ENCODE data around the gene ZGPAT. TPM values are rescaled to one million over a fixed set of nuclear protein-coding genes. Genes with fewer than 3 reads are reported as not detected.

The ZGPAT gene
- 23.2 and 24.1 TPM in 2 replicates for total RNA-seq

GRCh38 chr20:63707558-63708300 is at the start of gene ZGPAT, which contains the start of gene ARFRP1:
Gene ZGPAT, plus strand, starts transcription at chr20:63708039. Its CDS starts 542 bp downstream, at chr20:63708581.
Gene ARFRP1, minus strand, starts transcription at chr20:63707976. Its CDS starts 885 bp downstream, at chr20:63707091.

GRCh38 chr20:63696628-63697356 is 11.0 kb upstream of the ZGPAT start, which contains the start of gene TNFRSF6B:
Gene TNFRSF6B, plus strand, starts transcription at chr20:63696652. Its CDS starts 116 bp downstream, at chr20:63696768.

GRCh38 chr20:63735859-63736718 is 28.2 kb downstream of the ZGPAT start, which contains the start of gene LIME1:
Gene LIME1, plus strand, starts transcription at chr20:63736664. Its CDS starts 886 bp downstream, at chr20:63737550.

GRCh38 chr20:63739130-63740069 is 31.6 kb downstream of the ZGPAT start, which contains the start of gene SLC2A4RG:
Gene SLC2A4RG, plus strand, starts transcription at chr20:63739776. Its CDS starts 137 bp downstream, at chr20:63739913.

Other genes with a start within 250 kb of the ZGPAT start
- not detected in 2 replicates for gene KCNQ2, start 235.4 kb upstream of the ZGPAT start, total RNA-seq
- not detected in 2 replicates for gene EEF1A2, start 209.0 kb upstream of the ZGPAT start, total RNA-seq
- gene PPDPF, start 187.3 kb upstream of the ZGPAT start, total RNA-seq, result 156 and 298 TPM in 2 replicates
- 16.7 and 28.0 TPM in 2 replicates for gene PTK6, start 170.7 kb upstream of the ZGPAT start, total RNA-seq
- gene SRMS, start 160.3 kb upstream of the ZGPAT start, total RNA-seq, result 0.39 TPM in 1 of 2 replicates, not detected in the other
- gene FNDC11, start 153.9 kb upstream of the ZGPAT start, total RNA-seq, result 1.1 and 1.7 TPM in 2 replicates
- 28.9 and 40.2 TPM in 2 replicates for gene HELZ2, start 133.8 kb upstream of the ZGPAT start, total RNA-seq
- gene GMEB2, start 80.9 kb upstream of the ZGPAT start, total RNA-seq, result 10.3 and 11.2 TPM in 2 replicates
- 14.6 and 24.8 TPM in 2 replicates for gene STMN3, start 54.6 kb upstream of the ZGPAT start, total RNA-seq
- gene RTEL1, start 49.7 kb upstream of the ZGPAT start, total RNA-seq, result 14.7 and 16.0 TPM in 2 replicates
- gene TNFRSF6B, start 11.4 kb upstream of the ZGPAT start, total RNA-seq, result 619 and 1,142 TPM in 2 replicates
- 37.6 and 39.0 TPM in 2 replicates for gene ARFRP1, start 63 bp upstream of the ZGPAT start, total RNA-seq
- gene LIME1, start 28.6 kb downstream of the ZGPAT start, total RNA-seq, result 7.3 and 8.9 TPM in 2 replicates
- gene SLC2A4RG, start 31.7 kb downstream of the ZGPAT start, total RNA-seq, result 116 and 119 TPM in 2 replicates
- 0.23 and 0.78 TPM in 2 replicates for gene ZBTB46, start 123.2 kb downstream of the ZGPAT start, total RNA-seq
- not detected in 2 replicates for gene ABHD16B, start 153.5 kb downstream of the ZGPAT start, total RNA-seq
- 146 and 151 TPM in 2 replicates for gene TPD52L2, start 157.2 kb downstream of the ZGPAT start, total RNA-seq
- 61.3 and 64.2 TPM in 2 replicates for gene DNAJC5, start 187.1 kb downstream of the ZGPAT start, total RNA-seq
- gene UCKL1, start 248.4 kb downstream of the ZGPAT start, total RNA-seq, result 21.4 and 27.6 TPM in 2 replicates